Osteocyte (in vitro differentiated cells): ENCODE measurements around the gene RPEL1. TPM values are rescaled to one million over a fixed set of nuclear protein-coding genes. Genes with fewer than 3 reads are reported as not detected.
"Not testable (repeated sequence)": the region's sequence is repeated elsewhere in the genome, so short reads cannot be mapped to it uniquely, and the experiment has no call there.

Experiments
- DNase-seq: peaks from one replicate; pipeline ENCODE4 v3.0.0; 2021; ENCODE audit warnings: mixed read lengths; ENCODE audit not compliant: unreplicated experiment; ENCODE audit errors: extremely low spot score
- H3K27ac Mint-ChIP-seq: one replicate; pipeline ENCODE4 v1.8.0; 2021; ENCODE audit warnings: mild to moderate bottlenecking, mixed read lengths; ENCODE audit not compliant: unreplicated experiment
- H3K27me3 Mint-ChIP-seq: one replicate; pipeline ENCODE4 v1.8.0; 2021; ENCODE audit warnings: mixed read lengths; ENCODE audit not compliant: unreplicated experiment
- H3K36me3 Mint-ChIP-seq: one replicate; pipeline ENCODE4 v1.8.0; 2021; ENCODE audit warnings: mixed read lengths; ENCODE audit not compliant: unreplicated experiment
- H3K4me1 Mint-ChIP-seq: one replicate; pipeline ENCODE4 v1.8.0; 2021; ENCODE audit warnings: mixed read lengths; ENCODE audit not compliant: unreplicated experiment
- H3K4me3 Mint-ChIP-seq: one replicate; pipeline ENCODE4 v1.8.0; 2021; ENCODE audit warnings: mild to moderate bottlenecking, moderate library complexity, mixed read lengths; ENCODE audit not compliant: unreplicated experiment
- H3K9me3 Mint-ChIP-seq: one replicate; pipeline ENCODE4 v1.8.0; 2021; ENCODE audit warnings: mixed read lengths; ENCODE audit not compliant: unreplicated experiment
- long read RNA-seq: library from polyadenylated mRNA; unstranded; transcript quantifications from one replicate; pipeline ENCODE4 v2.0.0, GENCODE V29; 2021
- total RNA-seq: library from RNA; stranded (reverse); gene quantifications from 2 replicates; pipeline ENCODE4 v1.2.1, GENCODE V29; 2021
- TF ChIP-seq, protein P1 (sequence below): fragments of 200-600 bp; sonication (generic); IDR thresholded peaks from 2 replicates; pipeline ENCODE4 v1.5.0; 2021; ENCODE audit warnings: antibody characterized with exemption, mild to moderate bottlenecking, moderate library complexity

Gene RPEL1
- total RNA-seq = not detected in 2 replicates
- long read RNA-seq = 0 reads

- not testable (repeated sequence) for H3K9me3 Mint-ChIP-seq, DNase-seq, H3K27ac Mint-ChIP-seq, H3K4me3 Mint-ChIP-seq, H3K36me3 Mint-ChIP-seq
- Mint-ChIP-seq H3K4me1 (peaks cover 20% of the 10 kb centered on the region), H3K27me3 (peaks cover 13% of the 10 kb centered on the region)
These were observed at the start of gene RPEL1 for GRCh38 chr10:103245587-103245986. Gene RPEL1, plus strand, starts transcription at chr10:103245887. Its CDS starts 110 bp downstream, at chr10:103245997.

DNA sequence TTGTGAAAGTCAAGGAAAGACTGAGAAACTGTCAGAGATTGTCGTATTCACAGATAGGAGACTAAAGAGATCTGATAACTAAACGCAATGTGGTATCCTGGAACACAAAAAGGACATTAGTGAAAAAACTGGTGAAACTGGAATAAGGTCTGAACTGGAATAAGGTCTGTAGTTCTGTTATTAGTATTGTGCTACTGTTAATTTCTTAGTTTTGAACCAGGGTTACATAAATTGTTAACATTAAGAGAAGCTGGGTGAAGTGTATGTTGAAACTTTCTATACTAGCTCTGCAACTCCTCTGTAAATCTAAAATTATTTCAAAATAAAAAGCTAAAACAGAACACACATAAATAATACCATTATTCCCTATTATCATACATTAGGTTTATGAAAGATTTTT lies 49.2 kb upstream of the RPEL1 start:
- no peak overlapping the region for H3K4me3 Mint-ChIP-seq
- H3K27ac Mint-ChIP-seq = no peak overlapping the region
- no peaks in the 10 kb centered on the region for H3K36me3 Mint-ChIP-seq
- TF ChIP-seq, protein P1, sequence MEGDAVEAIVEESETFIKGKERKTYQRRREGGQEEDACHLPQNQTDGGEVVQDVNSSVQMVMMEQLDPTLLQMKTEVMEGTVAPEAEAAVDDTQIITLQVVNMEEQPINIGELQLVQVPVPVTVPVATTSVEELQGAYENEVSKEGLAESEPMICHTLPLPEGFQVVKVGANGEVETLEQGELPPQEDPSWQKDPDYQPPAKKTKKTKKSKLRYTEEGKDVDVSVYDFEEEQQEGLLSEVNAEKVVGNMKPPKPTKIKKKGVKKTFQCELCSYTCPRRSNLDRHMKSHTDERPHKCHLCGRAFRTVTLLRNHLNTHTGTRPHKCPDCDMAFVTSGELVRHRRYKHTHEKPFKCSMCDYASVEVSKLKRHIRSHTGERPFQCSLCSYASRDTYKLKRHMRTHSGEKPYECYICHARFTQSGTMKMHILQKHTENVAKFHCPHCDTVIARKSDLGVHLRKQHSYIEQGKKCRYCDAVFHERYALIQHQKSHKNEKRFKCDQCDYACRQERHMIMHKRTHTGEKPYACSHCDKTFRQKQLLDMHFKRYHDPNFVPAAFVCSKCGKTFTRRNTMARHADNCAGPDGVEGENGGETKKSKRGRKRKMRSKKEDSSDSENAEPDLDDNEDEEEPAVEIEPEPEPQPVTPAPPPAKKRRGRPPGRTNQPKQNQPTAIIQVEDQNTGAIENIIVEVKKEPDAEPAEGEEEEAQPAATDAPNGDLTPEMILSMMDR = no peak
- H3K27me3 Mint-ChIP-seq = no peaks in the 10 kb centered on the region
- H3K9me3 Mint-ChIP-seq = no peaks in the 10 kb centered on the region
- peaks cover 21% of the 10 kb centered on the region for H3K4me1 Mint-ChIP-seq
- no peak for DNase-seq

DNA sequence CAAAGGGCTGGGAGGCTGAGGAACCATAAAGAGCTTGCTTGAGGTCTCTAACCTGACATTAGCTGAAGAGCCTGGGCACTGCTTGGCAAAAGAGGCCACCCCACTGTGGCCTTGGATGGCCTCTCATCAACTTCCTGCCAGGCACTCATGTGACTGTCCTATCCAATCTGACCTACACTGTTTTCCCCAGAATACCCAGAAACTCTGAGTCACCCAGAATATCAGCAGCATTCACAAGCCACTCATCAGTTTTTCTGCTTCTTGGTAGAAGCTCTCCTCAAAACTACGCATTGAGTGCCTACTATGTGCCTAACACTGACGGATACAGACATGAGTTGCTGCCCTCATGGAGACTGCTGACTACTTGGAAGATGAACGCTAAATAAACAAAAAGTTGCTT lies 48.5 kb upstream of the RPEL1 start:
- no peaks in the 10 kb centered on the region for H3K36me3 Mint-ChIP-seq
- peaks cover 15% of the 10 kb centered on the region for H3K4me1 Mint-ChIP-seq
- TF ChIP-seq, protein P1 = no peak
- no peaks in the 10 kb centered on the region for H3K9me3 Mint-ChIP-seq
- no peak for DNase-seq
- H3K4me3 Mint-ChIP-seq = no peak overlapping the region
- peak overlapping the region; percentile 27 for H3K27ac Mint-ChIP-seq
- H3K27me3 Mint-ChIP-seq = no peaks in the 10 kb centered on the region

GRCh38 chr10:103197903-103198302 lies 47.8 kb upstream of the RPEL1 start:
- H3K4me1 Mint-ChIP-seq = peaks cover 15% of the 10 kb centered on the region
- DNase-seq = no peak
- TF ChIP-seq, protein P1 = no peak
- no peaks in the 10 kb centered on the region for H3K27me3 Mint-ChIP-seq
- no peak overlapping the region for H3K27ac Mint-ChIP-seq
- no peaks in the 10 kb centered on the region for H3K9me3 Mint-ChIP-seq
- no peak overlapping the region for H3K4me3 Mint-ChIP-seq
- H3K36me3 Mint-ChIP-seq = no peaks in the 10 kb centered on the region

DNA sequence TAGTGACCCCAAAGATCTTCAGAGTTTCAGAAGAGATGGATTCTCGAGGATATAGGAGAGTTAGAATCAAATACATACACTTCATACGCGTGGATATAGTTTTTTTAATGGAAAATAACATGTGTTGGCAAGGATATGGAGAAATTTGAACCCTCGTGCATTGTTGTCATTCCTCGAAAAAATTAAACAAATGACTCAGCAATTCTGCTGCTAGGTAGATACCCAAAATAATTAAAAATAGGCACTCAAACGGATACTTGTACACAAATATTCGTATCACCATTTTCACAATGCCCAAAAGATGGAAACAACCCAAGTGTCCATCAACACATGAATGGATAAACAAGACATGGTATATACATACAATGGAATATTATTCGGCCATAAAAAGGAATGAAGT lies 47.0 kb upstream of the RPEL1 start:
- Mint-ChIP-seq H3K36me3 (no peaks in the 10 kb centered on the region), H3K27me3 (no peaks in the 10 kb centered on the region), H3K4me1 (peaks cover 10% of the 10 kb centered on the region), H3K4me3 (no peak overlapping the region), H3K9me3 (no peaks in the 10 kb centered on the region), H3K27ac (no peak overlapping the region)
- no peak for DNase-seq
- TF ChIP-seq, protein P1 = no peak

DNA sequence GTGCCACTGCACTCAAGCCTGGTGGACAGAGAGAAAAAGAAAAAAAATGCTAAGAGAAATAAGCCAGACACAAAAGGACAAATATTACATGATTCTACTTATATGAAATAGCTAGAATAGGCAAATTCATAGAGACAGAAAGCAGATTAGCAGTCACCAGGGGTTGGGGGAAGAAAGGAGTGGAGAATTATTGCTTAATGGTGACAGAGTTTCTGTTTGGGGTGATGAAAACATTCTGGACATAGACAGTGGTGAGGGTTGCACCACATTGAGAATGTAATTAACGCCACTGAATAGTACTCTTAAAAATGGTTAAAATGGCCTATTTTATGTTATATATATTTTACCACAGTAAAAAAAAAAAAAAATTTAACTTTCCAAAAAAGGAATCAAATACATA lies 46.2 kb upstream of the RPEL1 start:
- Mint-ChIP-seq H3K36me3 (no peaks in the 10 kb centered on the region), H3K27me3 (no peaks in the 10 kb centered on the region), H3K9me3 (no peaks in the 10 kb centered on the region), H3K4me3 (no peak overlapping the region), H3K4me1 (peaks cover 6% of the 10 kb centered on the region), H3K27ac (no peak overlapping the region)
- DNase-seq = no peak
- TF ChIP-seq, protein P1 = no peak
